ENCODE results near the gene CTNND1. TPM values are rescaled to one million over a fixed set of nuclear protein-coding genes. Genes with fewer than 3 reads are reported as not detected.

The CTNND1 gene
- total and polyA plus RNA-seq, 2 experiments from 2014 or later = 39.1 to 136 TPM

- no peak for TF ChIP-seq ZNF331 (CRISPR knock-in tag; IDR thresholded peaks at IDR 0.05; ENCODE audit: low read depth)
- TF ChIP-seq CREB1 (CRISPR knock-in tag; IDR thresholded peaks at IDR 0.05; ENCODE audit: low read depth) = no peak
- no peak for TF ChIP-seq STAT1 (IDR thresholded peaks at IDR 0.05; ENCODE audit: unreplicated experiment)
Measured at GRCh38 chr11:57732661-57733060, 28.9 kb upstream of the CTNND1 start (continued).

- peaks cover 13% of the 10 kb centered on the region for H3K4me1 ChIP-seq (ENCODE audit: insufficient read depth)
- ATAC-seq (peak; percentile 59), DNase-seq (ENCODE audit: low spot score) (peak; percentile 21)
- no peaks in the 10 kb centered on the region for H3K9me3 Mint-ChIP-seq
- H3K4me3 ChIP-seq = no peak overlapping the region
- H3K79me2 ChIP-seq (replicated peaks; ENCODE audit: insufficient read depth) = peaks cover 53% of the 10 kb centered on the region
- H2AFZ ChIP-seq = no peak overlapping the region
- H3K4me1 Mint-ChIP-seq = peaks cover 18% of the 10 kb centered on the region
- peaks cover 11% of the 10 kb centered on the region; the same call in 1 of the 2 replicates for H4K20me1 ChIP-seq (replicated peaks; ENCODE audit: insufficient read depth)
- peak overlapping the region; percentile 51 for H3K27ac ChIP-seq (ENCODE audit: low read depth)
- H3F3A ChIP-seq (replicated peaks; ENCODE audit: low read depth) = peaks cover 30% of the 10 kb centered on the region
- H3K27ac Mint-ChIP-seq = peak overlapping the region; percentile 20
- no peaks in the 10 kb centered on the region for H3K27me3 ChIP-seq (ENCODE audit: insufficient read depth)
- no peak overlapping the region for H3K4me3 Mint-ChIP-seq
- H3K36me3 Mint-ChIP-seq (ENCODE audit: low read depth) = peaks cover 34% of the 10 kb centered on the region
- H3K9me2 ChIP-seq (ENCODE audit: insufficient read depth) = no peaks in the 10 kb centered on the region
- 0 out of 2 replicates have a peak overlapping the region, but pooled peaks have one; percentile 38 for H3K4me2 ChIP-seq
- peaks cover 4% of the 10 kb centered on the region for H3K27me3 Mint-ChIP-seq (ENCODE audit: insufficient read depth, low read depth, poor library complexity)
- peaks cover 13% of the 10 kb centered on the region for H3K36me3 ChIP-seq (ENCODE audit: insufficient read depth)
- TF ChIP-seq POLR2AphosphoS5 (IDR thresholded peaks at IDR 0.05; ENCODE audit: low read depth) = no peak
- TF ChIP-seq ZNF331 (CRISPR knock-in tag; IDR thresholded peaks at IDR 0.05; ENCODE audit: low read depth) = no peak
- TF ChIP-seq EZH2phosphoT487 (IDR thresholded peaks at IDR 0.05; ENCODE audit: unreplicated experiment) = no peak
- TF ChIP-seq ZNF114 (CRISPR knock-in tag; IDR thresholded peaks at IDR 0.05) = no peak
- TF ChIP-seq STAT1 (IDR thresholded peaks at IDR 0.05; ENCODE audit: unreplicated experiment) = no peak
- TF ChIP-seq CTCF (conservative IDR thresholded peaks at IDR 0.05; ENCODE audit: low read depth in 2 of 2) = no peak
- no peak for TF ChIP-seq NANOG (IDR thresholded peaks at IDR 0.05; ENCODE audit: borderline replicate concordance)
- no peak for TF ChIP-seq REST (IDR thresholded peaks at IDR 0.05; ENCODE audit: unreplicated experiment)
- TF ChIP-seq JUNB (IDR thresholded peaks at IDR 0.05; ENCODE audit: unreplicated experiment) = no peak
- TF ChIP-seq EZH2 (IDR thresholded peaks at IDR 0.05; ENCODE audit: low read depth, unreplicated experiment) = no peak
- no peak for TF ChIP-seq CREB1 (CRISPR knock-in tag; IDR thresholded peaks at IDR 0.05; ENCODE audit: low read depth)
- TF ChIP-seq ETS1 (IDR thresholded peaks at IDR 0.05) = no peak
Measured at GRCh38 chr11:57735619-57736298, 25.8 kb upstream of the CTNND1 start.

Measured in GM23338 (cell line).